Esophagus squamous epithelium (tissue), 5 donors: Measurements from ENCODE around the gene NSG2. TPM values are rescaled to one million over a fixed set of nuclear protein-coding genes. Genes with fewer than 3 reads are reported as not detected.

Experiments
- DNase-seq: peaks from one replicate; lab custom pipeline; 2025; lab: John Stamatoyannopoulos, UW
- H3K27ac ChIP-seq, 4 donors: fragments of 200-600 bp; sonication (generic); one replicate each; pipeline ENCODE4 v1.5.1; 2016 to 2019; ENCODE audit warnings: mild to moderate bottlenecking in 1 of 4
- H3K27me3 ChIP-seq, 4 donors: fragments of 200-600 bp; sonication (generic); 1 replicate in 3 of 4; 2 replicates in 1 of 4; pipeline versions ENCODE4 v1.5.1 to v1.6.0; 2017 to 2021; ENCODE audit warnings: antibody characterized with exemption in 1 of 4
- H3K36me3 ChIP-seq, 3 donors: fragments of 200-600 bp; sonication (generic); one replicate each; pipeline ENCODE4 v1.5.1; 2016 to 2019
- H3K4me1 ChIP-seq, 3 donors: fragments of 200-600 bp; sonication (generic); one replicate each; pipeline ENCODE4 v1.5.1; 2017 to 2019
- H3K4me3 ChIP-seq, 4 donors: fragments of 200-600 bp; sonication (generic); 1 replicate in 3 of 4; 2 replicates in 1 of 4; pipeline ENCODE4 v1.5.1; 2016 to 2019; ENCODE audit warnings: mild to moderate bottlenecking in 2 of 4, moderate library complexity in 1 of 4
- H3K9me3 ChIP-seq, 3 donors: fragments of 200-600 bp; sonication (generic); one replicate each; pipeline ENCODE4 v1.5.1; 2016 to 2019
- CTCF ChIP-seq, 6 experiments: fragments of 450-650 bp in 4 of 6; fragments of 200-600 bp in 2 of 6; sonication (generic) in 2 of 6; IDR thresholded peaks; one replicate each; pipeline ENCODE4 v1.5.1; 2016 to 2019; ENCODE audit warnings: antibody characterized with exemption in 6 of 6, mild to moderate bottlenecking in 4 of 6, moderate library complexity in 4 of 6
- POLR2A ChIP-seq, 4 donors: fragments of 450-650 bp; IDR thresholded peaks; one replicate each; pipeline ENCODE4 v1.6.1; 2017; ENCODE audit warnings: antibody characterized with exemption in 4 of 4, mild to moderate bottlenecking in 4 of 4, moderate library complexity in 3 of 4
- WGBS, 2 donors: methylation state at CpG; one replicate each; pipeline ENCODE4 v1.1.5; 2018; 5-methylcytosine and 5-hydroxymethylcytosine counted together
- intact Hi-C: fragments of 100-400 bp; cut with DNase I; formaldehyde crosslinking; loops from one replicate; pipeline ENCODE4 v1.15.0; 2022
- total RNA-seq, 4 donors: library from RNA; depleted of rRNA; stranded (reverse); fragments of >200 nt; gene quantifications; one replicate each; pipeline ENCODE4 v1.1.0, GENCODE V29; 2016
- donor health status: DM: yes; HTN: yes; CAD: no.

The NSG2 gene
- total RNA-seq, 4 donors from 2014 or later, result not detected

- no peaks in the 10 kb centered on the region for H3K9me3 ChIP-seq
- no peak for DNase-seq
- intact Hi-C loops, result no loop called here
- no peak overlapping the region for H3K4me3 ChIP-seq
- TF ChIP-seq POLR2A (IDR thresholded peaks at IDR 0.05), result no peak
- no peak for TF ChIP-seq CTCF (IDR thresholded peaks at IDR 0.05)
- H3K36me3 ChIP-seq, result no peaks in the 10 kb centered on the region
- no peak overlapping the region for H3K27ac ChIP-seq
- WGBS, 2 donors, result 32 to 63% methylated on average over 8 of the region's 8 CpGs
- H3K4me1 ChIP-seq, result no peaks in the 10 kb centered on the region
- H3K27me3 ChIP-seq, result peaks cover 0 to 40% (median 0%) of the 10 kb centered on the region in 4 donors
Measured at GRCh38 chr5:174065528-174066197, 20.2 kb downstream of the NSG2 start.

- TF ChIP-seq POLR2A (IDR thresholded peaks at IDR 0.05) (no peak), CTCF (IDR thresholded peaks at IDR 0.05) (no peak)
- no peak for DNase-seq
- Histone ChIP-seq H3K4me3 (no peak overlapping the region), H3K9me3 (no peaks in the 10 kb centered on the region), H3K27me3 (peaks cover 0 to 29% (median 0%) of the 10 kb centered on the region in 4 donors), H3K4me1 (no peaks in the 10 kb centered on the region), H3K36me3 (no peaks in the 10 kb centered on the region), H3K27ac (no peak overlapping the region)
- WGBS, 2 donors, result 83 to 90% methylated on average over 1 of the region's 1 CpG
- intact Hi-C loops, result no loop called here
Measured at GRCh38 chr5:174067499-174067898, 22.0 kb downstream of the NSG2 start.

- Histone ChIP-seq H3K4me1 (no peaks in the 10 kb centered on the region), H3K4me3 (no peak overlapping the region), H3K9me3 (no peaks in the 10 kb centered on the region), H3K36me3 (no peaks in the 10 kb centered on the region), H3K27me3 (peaks cover 0 to 6% (median 0%) of the 10 kb centered on the region in 4 donors), H3K27ac (no peak overlapping the region)
- no peak for DNase-seq
- 80 to 86% methylated on average over 6 to 8 of the region's 8 CpGs for WGBS, 2 donors
- intact Hi-C loops, result no loop called here
- TF ChIP-seq POLR2A (IDR thresholded peaks at IDR 0.05) (no peak), CTCF (IDR thresholded peaks at IDR 0.05) (no peak)
Measured at GRCh38 chr5:174071484-174071883, 26.0 kb downstream of the NSG2 start.

GRCh38 chr5:174073122-174073660, 27.7 kb downstream of the NSG2 start:
- H3K9me3 ChIP-seq, result no peaks in the 10 kb centered on the region
- no peak overlapping the region for H3K4me3 ChIP-seq
- H3K36me3 ChIP-seq, result no peaks in the 10 kb centered on the region
- H3K4me1 ChIP-seq, result no peaks in the 10 kb centered on the region
- no peak overlapping the region for H3K27ac ChIP-seq
- intact Hi-C loops, result no loop called here
- TF ChIP-seq CTCF (IDR thresholded peaks at IDR 0.05), result no peak
- TF ChIP-seq POLR2A (IDR thresholded peaks at IDR 0.05), result no peak
- WGBS, 2 donors, result 63 to 66% methylated on average over 3 of the region's 3 CpGs
- no peak for DNase-seq
- peaks cover 0 to 6% (median 0%) of the 10 kb centered on the region in 4 donors for H3K27me3 ChIP-seq

GRCh38 chr5:174074369-174074768, 28.9 kb downstream of the NSG2 start:
- H3K27ac ChIP-seq, result no peak overlapping the region
- H3K9me3 ChIP-seq, result no peaks in the 10 kb centered on the region
- TF ChIP-seq POLR2A (IDR thresholded peaks at IDR 0.05) (no peak), CTCF (IDR thresholded peaks at IDR 0.05) (no peak)
- intact Hi-C loops, result no loop called here
- 84 to 95% methylated on average over 7 of the region's 7 CpGs for WGBS, 2 donors
- no peaks in the 10 kb centered on the region for H3K4me1 ChIP-seq
- peaks cover 0 to 7% (median 0%) of the 10 kb centered on the region in 4 donors for H3K27me3 ChIP-seq
- no peaks in the 10 kb centered on the region for H3K36me3 ChIP-seq
- DNase-seq, result no peak
- no peak overlapping the region for H3K4me3 ChIP-seq
